GM12891 (cell line): ENCODE results near the gene USP9X.
"Not testable (repeated sequence)": the region's sequence is repeated elsewhere in the genome, so short reads cannot be mapped to it uniquely, and the experiment has no call there.

Experiments
- DNase-seq: peaks from one replicate; pipeline ENCODE4 v3.0.0; 2011; ENCODE audit warnings: low spot score; ENCODE audit not compliant: insufficient read length
- FAIRE-seq: peaks from 2 replicates; lab custom pipeline; 2011; peaks lifted over from hg19 to GRCh38; lab: Jason Lieb, UNC
- PAX5 ChIP-seq: IDR thresholded peaks from 2 replicates; pipeline ENCODE4 v1.6.1; 2011; ENCODE audit warnings: low read length, moderate library complexity, mild to moderate bottlenecking; ENCODE audit not compliant: insufficient read depth, severe bottlenecking
- POLR2A ChIP-seq: IDR thresholded peaks from 2 replicates; pipeline ENCODE4 v1.6.1; 2011; ENCODE audit warnings: low read depth, low read length, control low read depth
- POLR2AphosphoS5 ChIP-seq: IDR thresholded peaks from 2 replicates; pipeline ENCODE4 v1.6.1; 2011; ENCODE audit warnings: low read depth, low read length, control low read depth
- POU2F2 ChIP-seq: IDR thresholded peaks from 2 replicates; pipeline ENCODE4 v1.6.1; 2011; ENCODE audit warnings: low read depth, mild to moderate bottlenecking, control low read depth, low read length, moderate library complexity
- SPI1 ChIP-seq: IDR thresholded peaks from 2 replicates; pipeline ENCODE4 v1.6.1; 2011; ENCODE audit warnings: low read depth, low read length, control low read depth
- TAF1 ChIP-seq: IDR thresholded peaks from 2 replicates; pipeline ENCODE4 v1.6.1; 2011; ENCODE audit warnings: low read depth, low read length, control low read depth

The USP9X gene

GRCh38 chrX:41096339-41096955, 11.2 kb downstream of the USP9X start:
- no peak for FAIRE-seq
- TF ChIP-seq POU2F2 (no peak), PAX5 (no peak), POLR2AphosphoS5 (no peak), SPI1 (no peak), POLR2A (no peak)
- DNase-seq: no peak

GRCh38 chrX:41097326-41097725, 12.1 kb downstream of the USP9X start:
- no peak for FAIRE-seq
- no peak for TF ChIP-seq SPI1
- TF ChIP-seq POLR2AphosphoS5: no peak
- no peak for TF ChIP-seq TAF1
- no peak for TF ChIP-seq POLR2A
- TF ChIP-seq POU2F2: no peak
- no peak for TF ChIP-seq PAX5
- DNase-seq: no peak

GRCh38 chrX:41100200-41100599, 15.0 kb downstream of the USP9X start:
- TF ChIP-seq POLR2AphosphoS5 (no peak), TAF1 (no peak), SPI1 (no peak), POLR2A (no peak), POU2F2 (no peak), PAX5 (no peak)
- FAIRE-seq: no peak
- no peak for DNase-seq

DNA sequence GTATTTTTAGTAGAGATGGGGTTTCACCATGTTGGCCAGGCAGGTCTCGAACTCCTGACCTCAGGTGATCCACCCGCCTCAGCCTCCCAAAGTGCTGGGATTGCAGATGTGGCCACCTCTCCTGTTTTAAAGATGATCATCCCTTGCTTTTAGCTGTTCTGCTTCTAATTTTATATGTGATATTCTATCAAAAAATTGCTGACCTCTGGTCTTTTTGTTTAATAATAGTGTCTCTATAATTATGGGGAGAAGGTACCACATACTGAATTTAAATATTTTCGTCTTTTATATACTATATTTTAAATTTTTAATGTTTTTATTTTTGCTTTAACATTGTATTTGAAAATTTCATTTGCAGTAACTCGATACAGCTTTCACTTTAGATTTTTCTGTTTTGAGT, 15.6 kb downstream of the USP9X start:
- no peak for DNase-seq
- no peak for TF ChIP-seq POU2F2
- TF ChIP-seq SPI1: no peak
- TF ChIP-seq POLR2AphosphoS5: no peak
- no peak for TF ChIP-seq PAX5
- TF ChIP-seq TAF1: no peak
- no peak for TF ChIP-seq POLR2A

GRCh38 chrX:41105005-41105404, 19.8 kb downstream of the USP9X start:
- TF ChIP-seq PAX5: no peak
- TF ChIP-seq POU2F2: no peak
- TF ChIP-seq POLR2AphosphoS5: no peak
- no peak for TF ChIP-seq SPI1
- TF ChIP-seq TAF1: no peak
- TF ChIP-seq POLR2A: no peak
- no peak for FAIRE-seq
- no peak for DNase-seq

More for the DNA sequence above, 15.6 kb downstream of the USP9X start:
- no peak for FAIRE-seq

GRCh38 chrX:41106257-41106656, 21.0 kb downstream of the USP9X start:
- FAIRE-seq, DNase-seq: not testable (repeated sequence)

GRCh38 chrX:41108007-41108406, 22.8 kb downstream of the USP9X start:
- TF ChIP-seq PAX5 (no peak), POU2F2 (no peak)
- FAIRE-seq: no peak
- DNase-seq: no peak

GRCh38 chrX:41108463-41109205, 23.4 kb downstream of the USP9X start:
- no peak for DNase-seq
- FAIRE-seq: no peak
- TF ChIP-seq TAF1 (no peak), POLR2A (no peak), POLR2AphosphoS5 (no peak), PAX5 (no peak), SPI1 (no peak), POU2F2 (no peak)

- TF ChIP-seq SPI1 (no peak), POLR2AphosphoS5 (no peak), PAX5 (no peak), POLR2A (no peak), TAF1 (no peak), POU2F2 (no peak)
- FAIRE-seq: no peak
- no peak for DNase-seq
These were observed 25.8 kb downstream of the USP9X start for GRCh38 chrX:41110801-41111625.

GRCh38 chrX:41115104-41115425, 29.8 kb downstream of the USP9X start:
- FAIRE-seq, DNase-seq: not testable (repeated sequence)

- FAIRE-seq: peak; percentile 80
- no peak for DNase-seq
- TF ChIP-seq POLR2AphosphoS5: no peak
- no peak for TF ChIP-seq POU2F2
- no peak for TF ChIP-seq TAF1
- TF ChIP-seq POLR2A: no peak
- TF ChIP-seq SPI1: no peak
- no peak for TF ChIP-seq PAX5
These were observed 31.7 kb downstream of the USP9X start for GRCh38 chrX:41116948-41117347.
